ENCODE data around the gene HOXA3. TPM values are rescaled to one million over a fixed set of nuclear protein-coding genes. Genes with fewer than 3 reads are reported as not detected.

HOXA3 gene
- total and polyA plus RNA-seq, 9 of the 15 experiments (the other 6 are each of a cell fraction or from before 2014, with no cell fraction given) = 0.04 to 0.13 TPM; not detected in 7

DNA sequence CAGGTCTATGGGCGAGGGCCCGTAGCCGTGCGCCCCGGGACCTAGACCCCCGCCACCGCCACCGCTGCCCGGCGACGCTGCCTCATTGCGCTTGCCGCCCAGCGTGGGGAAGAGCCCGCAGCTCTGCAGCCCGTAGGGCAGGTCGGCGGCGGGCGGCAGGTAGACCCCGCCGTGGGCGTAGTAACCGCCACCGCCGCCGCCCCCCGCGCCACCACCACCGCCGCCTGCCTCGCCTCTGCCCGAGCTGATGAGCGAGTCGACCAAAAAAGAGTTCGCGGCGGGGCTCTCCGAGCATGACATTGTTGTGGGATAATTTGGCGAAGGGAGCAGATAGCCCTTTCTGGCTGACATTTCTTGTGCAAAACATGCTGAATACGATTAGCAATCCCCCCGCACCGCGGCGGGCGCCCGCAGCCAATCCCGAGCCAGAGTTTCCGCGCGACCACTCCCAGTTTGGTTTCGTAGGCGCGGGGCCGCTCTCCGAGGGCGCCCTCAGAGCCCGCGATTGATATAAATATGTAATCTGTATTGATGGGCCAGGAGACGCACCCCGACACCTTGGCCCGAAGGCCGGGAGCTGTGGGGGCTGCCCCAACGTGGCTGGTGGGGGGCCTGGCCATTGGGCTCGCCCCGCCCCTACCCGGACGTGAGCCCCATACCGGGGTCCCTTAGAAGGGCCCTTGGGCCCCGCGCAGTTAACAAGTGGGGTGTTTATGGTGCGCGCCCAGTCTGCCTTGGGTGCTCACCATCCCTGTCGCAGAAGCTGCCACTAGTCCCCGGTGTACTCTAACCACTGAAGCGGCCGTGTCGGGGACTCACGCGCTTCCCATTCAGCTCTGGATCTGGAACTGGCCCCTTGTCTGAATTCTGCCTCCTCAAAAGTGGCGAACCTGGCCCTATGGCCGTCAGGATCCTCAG lies 21.8 kb upstream of the HOXA3 start, which contains the start of gene HOXA10 (continued):
- TF ChIP-seq, protein P1, sequence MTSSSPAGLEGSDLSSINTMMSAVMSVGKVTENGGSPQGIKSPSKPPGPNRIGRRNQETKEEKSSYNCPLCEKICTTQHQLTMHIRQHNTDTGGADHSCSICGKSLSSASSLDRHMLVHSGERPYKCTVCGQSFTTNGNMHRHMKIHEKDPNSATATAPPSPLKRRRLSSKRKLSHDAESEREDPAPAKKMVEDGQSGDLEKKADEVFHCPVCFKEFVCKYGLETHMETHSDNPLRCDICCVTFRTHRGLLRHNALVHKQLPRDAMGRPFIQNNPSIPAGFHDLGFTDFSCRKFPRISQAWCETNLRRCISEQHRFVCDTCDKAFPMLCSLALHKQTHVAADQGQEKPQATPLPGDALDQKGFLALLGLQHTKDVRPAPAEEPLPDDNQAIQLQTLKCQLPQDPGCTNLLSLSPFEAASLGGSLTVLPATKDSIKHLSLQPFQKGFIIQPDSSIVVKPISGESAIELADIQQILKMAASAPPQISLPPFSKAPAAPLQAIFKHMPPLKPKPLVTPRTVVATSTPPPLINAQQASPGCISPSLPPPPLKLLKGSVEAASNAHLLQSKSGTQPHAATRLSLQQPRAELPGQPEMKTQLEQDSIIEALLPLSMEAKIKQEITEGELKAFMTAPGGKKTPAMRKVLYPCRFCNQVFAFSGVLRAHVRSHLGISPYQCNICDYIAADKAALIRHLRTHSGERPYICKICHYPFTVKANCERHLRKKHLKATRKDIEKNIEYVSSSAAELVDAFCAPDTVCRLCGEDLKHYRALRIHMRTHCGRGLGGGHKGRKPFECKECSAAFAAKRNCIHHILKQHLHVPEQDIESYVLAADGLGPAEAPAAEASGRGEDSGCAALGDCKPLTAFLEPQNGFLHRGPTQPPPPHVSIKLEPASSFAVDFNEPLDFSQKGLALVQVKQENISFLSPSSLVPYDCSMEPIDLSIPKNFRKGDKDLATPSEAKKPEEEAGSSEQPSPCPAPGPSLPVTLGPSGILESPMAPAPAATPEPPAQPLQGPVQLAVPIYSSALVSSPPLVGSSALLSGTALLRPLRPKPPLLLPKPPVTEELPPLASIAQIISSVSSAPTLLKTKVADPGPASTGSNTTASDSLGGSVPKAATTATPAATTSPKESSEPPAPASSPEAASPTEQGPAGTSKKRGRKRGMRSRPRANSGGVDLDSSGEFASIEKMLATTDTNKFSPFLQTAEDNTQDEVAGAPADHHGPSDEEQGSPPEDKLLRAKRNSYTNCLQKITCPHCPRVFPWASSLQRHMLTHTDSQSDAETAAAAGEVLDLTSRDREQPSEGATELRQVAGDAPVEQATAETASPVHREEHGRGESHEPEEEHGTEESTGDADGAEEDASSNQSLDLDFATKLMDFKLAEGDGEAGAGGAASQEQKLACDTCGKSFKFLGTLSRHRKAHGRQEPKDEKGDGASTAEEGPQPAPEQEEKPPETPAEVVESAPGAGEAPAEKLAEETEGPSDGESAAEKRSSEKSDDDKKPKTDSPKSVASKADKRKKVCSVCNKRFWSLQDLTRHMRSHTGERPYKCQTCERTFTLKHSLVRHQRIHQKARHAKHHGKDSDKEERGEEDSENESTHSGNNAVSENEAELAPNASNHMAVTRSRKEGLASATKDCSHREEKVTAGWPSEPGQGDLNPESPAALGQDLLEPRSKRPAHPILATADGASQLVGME (CRISPR knock-in tag; IDR thresholded peaks at IDR 0.05) = no peak
- TF ChIP-seq COPS2 (conservative IDR thresholded peaks at IDR 0.05) = no peak
- TF ChIP-seq ERF (CRISPR knock-in tag; IDR thresholded peaks at IDR 0.05) = no peak
- TF ChIP-seq BCOR (IDR thresholded peaks at IDR 0.05) = no peak

Data from K562 (cell line).